ENCODE measurements around the gene CHST15. TPM values are rescaled to one million over a fixed set of nuclear protein-coding genes. Genes with fewer than 3 reads are reported as not detected.

Gene CHST15
- polyA plus RNA-seq, 1 experiment, result 6.2 TPM

DNA sequence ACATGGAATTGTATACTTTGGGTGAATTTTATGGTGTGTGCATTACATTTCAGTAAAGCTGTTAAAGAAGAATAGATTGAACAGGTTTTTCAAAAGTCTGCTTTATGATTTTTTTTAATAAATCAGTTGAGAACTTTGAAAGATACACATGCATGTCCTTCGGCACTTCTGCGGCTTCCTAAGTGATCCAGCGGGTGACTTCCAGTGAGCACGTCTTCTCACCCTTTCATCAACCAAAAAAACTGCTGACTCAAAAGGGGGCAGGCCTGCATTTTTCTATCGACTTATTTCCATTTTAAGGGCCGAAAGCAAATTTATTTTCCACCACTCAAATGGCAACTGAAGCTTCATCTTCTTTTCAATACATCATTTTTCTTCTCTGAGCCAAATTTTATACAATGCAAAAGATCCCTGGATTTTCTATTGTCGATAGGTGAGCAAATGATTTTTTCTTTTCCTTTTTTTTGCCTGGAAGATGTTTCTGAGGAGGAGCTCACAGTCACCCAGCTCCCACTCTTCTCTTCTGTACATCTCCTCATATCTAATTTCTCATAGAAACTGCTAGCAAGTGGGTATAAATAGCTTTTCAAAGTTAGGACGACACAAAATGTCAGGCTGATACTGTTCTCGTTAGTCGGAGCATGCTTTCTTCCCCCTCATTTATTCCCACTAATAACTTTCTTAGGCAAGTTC lies 10.2 kb downstream of the CHST15 start:
- H3K36me3 ChIP-seq (ENCODE audit: control insufficient read depth, insufficient read depth, low read length), result no peaks in the 10 kb centered on the region
- DNase-seq (ENCODE audit: low read depth), result no peak
- no peak overlapping the region for H3K4me3 ChIP-seq (ENCODE audit: low read depth, low read length)
- ChIA-PET CTCF (interaction anchor here (1.0 to 2.1 kb wide), 6 partner anchors 9 to 306 kb away, joined by 3 to 5 read pairs (median 4); no protein-coding TSS in a partner anchor), POLR2A (interaction anchor here (0.6 kb wide), 2 partner anchors 371 to 1668 kb away, joined by 3 to 4 read pairs; no protein-coding TSS in a partner anchor)
- no peak for TF ChIP-seq CTCF (IDR thresholded peaks at IDR 0.05; ENCODE audit: insufficient read depth, low read depth, low read length)
- H3K27me3 ChIP-seq (ENCODE audit: control insufficient read depth, insufficient read depth, low read length), result no peaks in the 10 kb centered on the region

- TF ChIP-seq CTCF (IDR thresholded peaks at IDR 0.05; ENCODE audit: insufficient read depth, low read depth, low read length), result no peak
- no peaks in the 10 kb centered on the region for H3K36me3 ChIP-seq (ENCODE audit: control insufficient read depth, insufficient read depth, low read length)
- DNase-seq (ENCODE audit: low read depth), result no peak
- ChIA-PET CTCF (interaction anchor here (1.1 to 2.1 kb wide), 3 partner anchors 37 to 307 kb away, joined by 3 to 4 read pairs (median 4); no protein-coding TSS in a partner anchor), POLR2A (no interaction called here)
- H3K4me3 ChIP-seq (ENCODE audit: low read depth, low read length), result no peak overlapping the region
- no peaks in the 10 kb centered on the region for H3K27me3 ChIP-seq (ENCODE audit: control insufficient read depth, insufficient read depth, low read length)
Measured at GRCh38 chr10:124082555-124082954, 10.8 kb downstream of the CHST15 start.

DNA sequence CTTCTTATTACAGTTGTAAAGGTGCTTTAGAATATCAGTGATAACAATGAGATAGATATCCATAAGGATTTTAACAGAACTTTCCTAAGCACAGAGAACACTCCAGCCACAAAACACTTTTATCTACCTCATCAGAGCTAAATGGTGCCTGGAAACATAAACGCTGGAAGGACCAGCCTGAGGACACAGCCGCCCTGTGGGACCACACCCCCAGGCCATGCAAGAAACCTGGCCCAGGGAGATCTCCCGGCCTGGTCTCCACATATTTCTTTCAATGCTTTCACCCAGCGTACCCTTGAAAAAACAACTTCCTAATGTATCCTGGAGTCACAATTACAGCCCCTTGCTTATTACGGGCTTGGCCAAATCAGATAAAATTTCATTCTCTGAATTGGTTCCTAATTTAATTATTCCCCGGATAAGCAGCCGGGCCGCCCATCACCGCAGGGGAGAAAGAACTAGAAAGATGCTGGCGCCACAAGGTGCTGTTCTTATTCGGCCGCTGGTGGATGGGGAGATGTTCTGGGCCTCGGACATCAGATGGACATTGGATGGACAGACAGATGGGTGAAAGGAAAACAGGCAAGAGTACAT lies 11.8 kb downstream of the CHST15 start:
- H3K4me3 ChIP-seq (ENCODE audit: low read depth, low read length), result no peak overlapping the region
- H3K27me3 ChIP-seq (ENCODE audit: control insufficient read depth, insufficient read depth, low read length), result no peaks in the 10 kb centered on the region
- no peak for DNase-seq (ENCODE audit: low read depth)
- TF ChIP-seq CTCF (IDR thresholded peaks at IDR 0.05; ENCODE audit: insufficient read depth, low read depth, low read length), result no peak
- ChIA-PET POLR2A (no interaction called here), CTCF (interaction anchor here (1.1 to 2.0 kb wide), 2 partner anchors 37 to 307 kb away, joined by 3 to 4 read pairs; no protein-coding TSS in a partner anchor)
- no peaks in the 10 kb centered on the region for H3K36me3 ChIP-seq (ENCODE audit: control insufficient read depth, insufficient read depth, low read length)

DNA sequence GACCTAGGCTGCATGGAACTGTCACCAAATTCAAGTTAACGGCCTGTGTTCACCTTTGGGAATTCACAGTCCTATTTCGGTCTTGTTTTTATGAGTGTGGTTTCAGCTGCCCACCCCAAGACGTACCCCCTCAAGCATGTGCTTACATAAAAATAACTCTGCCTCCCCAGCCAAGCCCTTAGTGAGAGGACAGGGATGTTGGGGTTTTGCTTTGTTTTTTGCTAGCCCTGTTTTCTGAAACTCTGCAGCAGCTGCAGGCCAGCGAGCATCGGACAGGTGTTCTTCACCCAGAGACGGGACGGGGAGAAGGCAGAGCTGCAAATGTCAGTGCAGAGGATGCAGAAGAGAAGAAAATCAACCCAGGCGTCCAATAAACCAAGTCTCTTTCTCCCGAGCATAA lies 13.5 kb downstream of the CHST15 start:
- no peaks in the 10 kb centered on the region for H3K36me3 ChIP-seq (ENCODE audit: control insufficient read depth, insufficient read depth, low read length)
- no peaks in the 10 kb centered on the region for H3K27me3 ChIP-seq (ENCODE audit: control insufficient read depth, insufficient read depth, low read length)
- no peak for TF ChIP-seq CTCF (IDR thresholded peaks at IDR 0.05; ENCODE audit: insufficient read depth, low read depth, low read length)
- ChIA-PET CTCF (no interaction called here), POLR2A (no interaction called here)
- H3K4me3 ChIP-seq (ENCODE audit: low read depth, low read length), result no peak overlapping the region
- DNase-seq (ENCODE audit: low read depth), result no peak

- ChIA-PET POLR2A (no interaction called here), CTCF (interaction anchor here (0.6 kb wide), 1 partner anchor 15 kb away, joined by 4 read pairs; the partner anchor contains the start of gene CHST15)
- Histone ChIP-seq H3K36me3 (ENCODE audit: control insufficient read depth, insufficient read depth, low read length) (no peaks in the 10 kb centered on the region), H3K4me3 (ENCODE audit: low read depth, low read length) (no peak overlapping the region), H3K27me3 (ENCODE audit: control insufficient read depth, insufficient read depth, low read length) (no peaks in the 10 kb centered on the region)
- no peak for DNase-seq (ENCODE audit: low read depth)
- no peak for TF ChIP-seq CTCF (IDR thresholded peaks at IDR 0.05; ENCODE audit: insufficient read depth, low read depth, low read length)
Measured at GRCh38 chr10:124078714-124079113, 14.7 kb downstream of the CHST15 start.

Measured in BJ (cell line).